Natural killer cell treated with Interleukin-12 subunit alpha and Interleukin-12 subunit beta and Interleukin-15 and Interleukin-18, amount 100 ng/mL, for 72 hours (primary cell): ENCODE data around the gene C1orf226. TPM values are rescaled to one million over a fixed set of nuclear protein-coding genes. Genes with fewer than 3 reads are reported as not detected.
"Not testable (repeated sequence)": the region's sequence is repeated elsewhere in the genome, so short reads cannot be mapped to it uniquely, and the experiment has no call there.

ENCODE experiments used
- ATAC-seq, 2 donors: fragments of 150-1000 bp; cut with Tn5 transposase in 1 of 2; sonication (Bioruptor Pico), chemical (Tn5 transposase) in 1 of 2; 2 replicates each; pipeline ENCODE4 v1.10.0; 2021
- DNase-seq: peaks from one replicate; pipeline ENCODE4 v3.0.0; 2022; ENCODE audit warnings: low spot score
- H3K27ac Mint-ChIP-seq, 2 donors: 1 replicate in 1 of 2; 2 replicates in 1 of 2; pipeline ENCODE4 v1.8.0; 2022; ENCODE audit warnings: mixed read lengths in 2 of 2, mild to moderate bottlenecking in 1 of 2, moderate library complexity in 1 of 2
- H3K27me3 Mint-ChIP-seq, 2 donors: 1 replicate in 1 of 2; 2 replicates in 1 of 2; pipeline ENCODE4 v1.8.0; 2022; ENCODE audit warnings: mixed read lengths in 2 of 2
- H3K36me3 Mint-ChIP-seq: one replicate; pipeline ENCODE4 v1.8.0; 2022; ENCODE audit warnings: mixed read lengths
- H3K4me1 Mint-ChIP-seq, 2 donors: 1 replicate in 1 of 2; 2 replicates in 1 of 2; pipeline ENCODE4 v1.8.0; 2022; ENCODE audit warnings: low read depth in 2 of 2, mixed read lengths in 2 of 2, mild to moderate bottlenecking in 1 of 2
- H3K4me3 Mint-ChIP-seq: one replicate; pipeline ENCODE4 v1.8.0; 2022; ENCODE audit warnings: mixed read lengths
- H3K9me3 Mint-ChIP-seq: 2 replicates; pipeline ENCODE4 v1.8.0; 2022; ENCODE audit warnings: mixed read lengths
- total RNA-seq, 2 donors: library from RNA; stranded (reverse); gene quantifications; one replicate each; pipeline ENCODE4 v1.2.3, GENCODE V29; 2022

Gene C1orf226
- total RNA-seq, 2 donors from 2014 or later = not detected

GRCh38 chr1:162416909-162417308, 35.4 kb downstream of the C1orf226 start:
- ATAC-seq (no peak), DNase-seq (no peak)
- Mint-ChIP-seq H3K27ac (peak overlapping the region in 1 of 2 donors; percentile 45), H3K36me3 (no peaks in the 10 kb centered on the region), H3K9me3 (no peaks in the 10 kb centered on the region), H3K4me3 (no peak overlapping the region), H3K4me1 (peaks cover 57 to 63% of the 10 kb centered on the region in 2 donors), H3K27me3 (no peaks in the 10 kb centered on the region)

DNA sequence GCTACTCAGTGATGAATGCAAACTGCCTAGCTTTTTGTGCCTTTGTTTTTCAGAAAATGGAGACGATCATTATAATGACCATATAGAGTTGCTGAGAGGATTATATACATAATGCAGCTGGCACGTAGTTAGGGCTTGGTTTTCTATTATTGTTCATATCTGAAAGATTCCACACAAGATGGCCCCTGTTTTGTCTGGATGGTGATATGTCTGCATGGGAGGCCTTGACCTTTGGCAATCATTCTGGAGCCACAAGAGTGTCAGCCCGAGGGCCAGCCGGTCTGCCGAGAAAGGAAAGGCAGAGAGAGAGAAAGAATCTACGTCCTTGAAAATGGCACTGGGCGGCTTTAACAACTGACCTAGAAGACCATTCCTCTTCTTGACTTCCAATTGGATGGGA, 36.1 kb downstream of the C1orf226 start:
- Mint-ChIP-seq H3K36me3 (no peaks in the 10 kb centered on the region), H3K27me3 (no peaks in the 10 kb centered on the region), H3K4me3 (no peak overlapping the region), H3K27ac (peak overlapping the region in 1 of 2 donors; percentile 45), H3K9me3 (no peaks in the 10 kb centered on the region), H3K4me1 (peaks cover 53 to 59% of the 10 kb centered on the region in 2 donors)
- ATAC-seq (no peak), DNase-seq (no peak)

GRCh38 chr1:162418584-162418983, 37.1 kb downstream of the C1orf226 start:
- not testable (repeated sequence) for DNase-seq, H3K27me3 Mint-ChIP-seq, H3K4me3 Mint-ChIP-seq, H3K9me3 Mint-ChIP-seq, H3K36me3 Mint-ChIP-seq, H3K27ac Mint-ChIP-seq, ATAC-seq
- peaks cover 47 to 55% of the 10 kb centered on the region in 2 donors for H3K4me1 Mint-ChIP-seq

- H3K36me3 Mint-ChIP-seq, DNase-seq, H3K27me3 Mint-ChIP-seq, H3K9me3 Mint-ChIP-seq, ATAC-seq, H3K4me3 Mint-ChIP-seq: not testable (repeated sequence)
- H3K27ac Mint-ChIP-seq = peak overlapping the region; percentile 85 to 94
- peaks cover 47 to 51% of the 10 kb centered on the region in 2 donors for H3K4me1 Mint-ChIP-seq
Measured at GRCh38 chr1:162419450-162419931, 38.0 kb downstream of the C1orf226 start.

DNA sequence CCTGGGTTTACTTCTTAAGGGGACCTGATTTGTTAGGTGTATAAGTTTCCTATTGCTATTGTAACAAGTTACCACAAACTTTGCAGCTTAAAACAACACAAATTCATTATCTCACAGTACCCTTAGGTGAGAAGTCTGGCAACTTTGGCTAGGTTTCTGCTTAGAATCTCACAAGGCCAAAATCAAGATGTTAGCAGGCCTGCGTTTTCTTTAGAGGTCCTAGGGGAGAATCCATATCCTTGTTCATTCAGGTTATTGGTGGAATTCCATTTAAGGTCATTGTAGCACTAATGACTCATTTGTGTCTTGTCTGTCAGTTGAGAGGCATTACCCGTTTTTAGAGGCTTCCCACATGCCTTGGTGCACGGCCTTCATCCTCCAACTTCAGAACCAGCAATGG, 38.6 kb downstream of the C1orf226 start:
- Mint-ChIP-seq H3K4me1 (peaks cover 45 to 50% of the 10 kb centered on the region in 2 donors), H3K9me3 (no peaks in the 10 kb centered on the region), H3K27me3 (no peaks in the 10 kb centered on the region), H3K36me3 (no peaks in the 10 kb centered on the region), H3K4me3 (peak overlapping the region; percentile 73), H3K27ac (peak overlapping the region; percentile 85 to 94)
- ATAC-seq = no peak
- no peak for DNase-seq

DNA sequence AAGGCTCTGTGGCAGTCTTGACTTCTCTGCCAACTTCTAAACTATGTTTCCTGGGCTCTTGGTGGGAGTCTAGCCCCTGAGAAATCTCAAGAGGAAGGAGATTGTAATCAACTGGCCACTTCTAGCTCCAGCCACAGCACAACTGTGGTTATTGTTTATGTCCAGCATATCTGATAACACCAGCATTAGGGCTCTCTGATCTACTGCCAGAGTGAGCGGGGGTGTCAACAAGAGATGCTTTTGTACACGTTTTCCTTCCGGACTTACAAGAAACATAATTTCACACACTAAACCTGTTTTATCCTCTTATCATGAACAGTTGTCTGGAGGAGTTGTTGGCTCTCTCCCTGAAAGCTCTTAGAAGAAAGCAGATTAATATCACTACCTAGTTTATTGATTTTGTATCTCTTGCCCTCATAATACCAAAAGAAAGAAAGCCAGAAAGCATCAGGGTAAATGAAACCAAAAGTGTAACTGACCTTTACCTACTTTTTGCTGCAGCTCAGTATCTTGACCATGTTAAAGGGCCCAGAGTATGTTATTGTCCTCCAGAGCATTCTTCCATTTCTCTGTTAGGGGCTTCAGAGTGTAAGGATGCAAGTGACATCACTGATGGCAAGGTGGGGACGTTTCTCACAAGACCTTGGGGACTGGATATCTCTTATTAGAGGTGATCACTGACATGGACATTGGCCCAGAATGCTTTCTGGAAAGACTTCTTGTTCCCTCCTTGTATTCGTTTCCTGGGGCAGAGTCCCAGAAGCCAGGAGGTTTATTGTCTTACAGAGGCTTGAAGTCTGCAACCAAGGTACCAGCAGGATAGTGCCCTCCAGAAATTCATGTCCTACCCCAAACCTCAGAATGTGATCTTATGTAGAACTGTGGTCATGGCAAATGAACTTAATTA, 40.0 kb downstream of the C1orf226 start:
- peak overlapping the region; percentile 85 to 94 for H3K27ac Mint-ChIP-seq
- no peak for DNase-seq
- peaks cover 31 to 37% of the 10 kb centered on the region in 2 donors for H3K4me1 Mint-ChIP-seq
- H3K27me3 Mint-ChIP-seq = no peaks in the 10 kb centered on the region
- peak overlapping the region; percentile 73 for H3K4me3 Mint-ChIP-seq
- H3K9me3 Mint-ChIP-seq = no peaks in the 10 kb centered on the region
- peak; percentile 66 to 74 for ATAC-seq
- no peaks in the 10 kb centered on the region for H3K36me3 Mint-ChIP-seq

DNA sequence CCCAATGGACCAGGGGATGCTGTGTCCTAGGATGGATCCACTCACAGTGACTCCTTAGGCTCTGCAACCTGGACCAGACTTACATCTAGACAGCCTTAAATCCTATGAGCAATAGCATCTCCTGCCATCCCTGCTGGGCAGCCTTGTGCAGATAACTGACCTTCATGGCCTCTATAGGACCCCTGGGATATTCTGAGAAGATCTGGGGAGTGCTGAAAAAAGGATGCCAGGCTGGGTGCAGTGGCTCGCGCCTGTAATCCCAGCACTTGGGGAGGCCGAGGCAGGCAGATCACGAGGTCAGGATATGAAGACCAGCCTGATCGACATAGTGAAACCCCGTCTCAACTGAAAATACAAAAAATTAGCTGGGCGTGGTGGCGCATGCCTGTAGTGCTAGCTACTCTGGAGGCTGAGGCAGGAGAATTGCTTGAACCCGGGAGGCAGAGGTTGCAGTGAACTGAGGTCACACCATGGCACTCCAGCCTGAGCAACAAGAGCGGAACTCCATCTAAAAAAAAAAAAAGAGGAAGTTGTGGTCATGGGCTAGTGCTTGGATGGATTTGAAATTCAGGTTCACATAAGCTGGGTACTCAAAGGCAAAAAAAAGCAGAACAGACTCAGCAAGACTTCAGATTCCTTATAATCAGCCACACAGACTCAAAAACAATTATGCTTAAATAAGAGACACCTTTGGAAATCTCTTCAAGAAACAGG, 41.3 kb downstream of the C1orf226 start:
- Mint-ChIP-seq H3K27ac (peak overlapping the region; percentile 85 to 94), H3K4me3 (no peak overlapping the region)
- no peak for DNase-seq

GRCh38 chr1:162430583-162430982, 49.1 kb downstream of the C1orf226 start:
- DNase-seq = no peak
- no peaks in the 10 kb centered on the region for H3K4me1 Mint-ChIP-seq
- no peak for ATAC-seq
- no peak overlapping the region for H3K27ac Mint-ChIP-seq
- no peaks in the 10 kb centered on the region for H3K36me3 Mint-ChIP-seq
- H3K27me3 Mint-ChIP-seq = no peaks in the 10 kb centered on the region
- no peak overlapping the region for H3K4me3 Mint-ChIP-seq
- no peaks in the 10 kb centered on the region for H3K9me3 Mint-ChIP-seq

More for the DNA sequence above, 41.3 kb downstream of the C1orf226 start:
- Mint-ChIP-seq H3K27me3 (no peaks in the 10 kb centered on the region), H3K4me1 (peaks cover 26 to 27% of the 10 kb centered on the region in 2 donors), H3K36me3 (no peaks in the 10 kb centered on the region), H3K9me3 (no peaks in the 10 kb centered on the region)
- no peak for ATAC-seq

GRCh38 chr1:162432977-162433713, 51.6 kb downstream of the C1orf226 start:
- not testable (repeated sequence) for ATAC-seq, H3K36me3 Mint-ChIP-seq, H3K4me3 Mint-ChIP-seq, H3K27ac Mint-ChIP-seq, H3K4me1 Mint-ChIP-seq, H3K27me3 Mint-ChIP-seq, DNase-seq, H3K9me3 Mint-ChIP-seq

Other genes with a start within 250 kb of the C1orf226 start
- not detected for gene SPATA46, start 4.9 kb upstream of the C1orf226 start, total RNA-seq
- gene SH2D1B, start 30.4 kb downstream of the C1orf226 start, total RNA-seq = 10 to 100 TPM; 12.7 to 19.5 TPM
- gene UHMK1, start 116.1 kb downstream of the C1orf226 start, total RNA-seq = 10 to 100 TPM; 63.2 to 78.9 TPM
- gene UAP1, start 180.0 kb downstream of the C1orf226 start, total RNA-seq = 10 to 100 TPM; 24.3 to 40.8 TPM